Brain pericyte (primary cell): ENCODE measurements around the gene IL16.

Source experiments
- DNase-seq: peaks from one replicate; pipeline ENCODE4 v3.0.0-alpha.2; 2012; ENCODE audit warnings: low read depth, low spot score

IL16 gene

DNA sequence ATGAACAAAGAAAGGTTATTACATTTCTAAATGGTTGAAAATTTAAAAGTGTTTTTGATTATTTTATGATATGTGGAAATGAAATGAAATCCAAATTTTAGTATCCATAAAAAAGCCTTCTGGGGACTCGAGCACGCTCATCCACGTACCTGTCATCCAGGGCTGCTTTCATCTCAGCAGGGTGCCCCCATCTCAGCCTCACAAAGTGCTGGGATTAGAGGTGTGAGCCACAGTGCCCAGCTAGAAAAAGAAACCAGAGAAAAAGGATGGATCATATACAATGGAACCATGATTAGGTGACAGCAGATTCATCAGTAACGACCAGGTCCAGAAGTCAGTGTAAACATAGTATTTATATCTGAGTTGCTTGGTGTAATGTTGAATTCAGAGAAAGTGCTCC lies 77.6 kb downstream of the IL16 start:
- no peak for DNase-seq

DNA sequence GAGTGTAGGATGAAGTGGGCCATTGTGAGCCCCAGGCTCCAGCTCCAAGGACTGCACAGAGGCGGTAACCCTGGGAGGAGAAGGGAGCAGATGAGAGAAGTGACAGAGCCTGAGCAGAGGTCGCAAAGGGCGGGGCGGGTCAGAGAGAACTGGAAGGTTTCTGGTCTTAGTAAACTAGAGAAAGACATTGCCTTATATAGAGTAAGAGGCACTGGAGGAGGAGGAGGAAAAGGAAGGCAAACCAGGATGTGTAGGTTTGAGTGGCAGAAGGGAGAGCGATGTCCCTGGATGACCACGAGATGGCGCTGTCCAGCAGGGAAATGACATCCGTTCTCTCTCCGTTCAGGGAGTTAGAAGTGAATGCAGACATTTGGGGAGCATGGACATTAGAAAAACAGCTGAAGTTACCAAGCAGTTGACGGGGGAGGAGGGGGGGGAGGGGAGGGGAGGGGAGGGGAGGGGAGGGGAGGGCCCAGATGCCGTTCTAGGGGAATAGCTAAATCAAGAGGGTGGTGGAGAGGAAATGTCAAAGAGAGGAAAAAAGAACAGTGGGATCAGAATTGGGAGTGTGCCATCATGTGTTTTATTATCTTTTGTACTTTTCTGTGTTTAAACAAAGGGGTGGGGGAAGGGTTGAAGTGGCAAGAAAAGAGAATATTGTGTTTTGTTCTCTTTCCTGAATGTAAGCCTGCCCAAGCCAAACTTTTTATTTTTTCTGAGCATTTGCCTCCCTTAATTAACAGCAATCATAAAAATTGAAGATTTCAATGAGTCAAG lies 78.4 kb downstream of the IL16 start:
- no peak for DNase-seq

DNA sequence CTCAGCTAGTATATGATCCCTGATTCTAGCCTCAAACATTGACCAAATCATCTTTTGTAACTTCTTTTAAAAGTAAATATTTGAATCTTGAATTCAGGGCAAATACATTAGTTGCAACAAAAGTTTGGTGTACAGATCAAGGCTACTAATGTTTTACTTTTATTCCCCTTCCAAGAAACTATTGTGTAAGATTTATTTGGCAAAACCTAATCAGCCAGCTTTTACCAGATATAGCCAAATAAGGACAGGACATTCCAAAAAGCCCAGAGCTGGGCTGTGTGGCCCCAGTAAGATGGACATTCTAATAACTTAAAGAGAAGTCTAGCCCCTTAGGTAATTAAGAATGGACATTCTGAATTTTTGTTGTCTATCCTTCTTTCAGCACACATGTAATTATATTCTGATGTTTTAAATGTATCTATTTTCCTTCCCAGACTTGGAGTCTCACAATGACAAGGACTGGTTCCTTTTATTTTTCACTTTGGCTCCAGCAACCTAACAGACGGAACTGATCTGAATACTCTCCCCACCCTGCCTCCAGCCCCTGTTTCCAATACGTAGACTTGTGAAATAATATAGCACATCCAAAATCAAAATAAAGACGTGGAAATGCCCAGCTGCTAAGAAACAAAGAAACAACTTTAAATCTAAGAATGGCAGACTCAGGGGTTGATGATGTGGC lies 79.2 kb downstream of the IL16 start:
- no peak for DNase-seq

DNA sequence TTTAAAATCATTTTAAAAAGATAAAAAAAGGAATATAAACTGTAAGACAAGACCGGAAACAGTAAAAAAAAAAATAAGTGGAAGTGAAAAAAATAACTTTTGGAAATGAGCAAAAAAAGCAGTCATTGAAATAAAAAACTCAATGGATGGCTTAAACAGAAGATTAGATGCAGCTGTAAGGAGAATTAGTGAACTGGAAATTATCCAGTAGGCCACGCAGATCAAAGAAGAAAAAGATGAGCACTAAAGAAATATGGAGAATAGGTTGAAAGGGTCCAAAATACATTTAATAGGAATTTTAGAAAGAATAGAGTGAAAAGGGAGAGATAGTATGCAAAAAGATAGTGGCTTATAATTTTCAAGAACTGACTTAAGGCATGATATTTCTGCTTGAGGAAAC lies 80.3 kb downstream of the IL16 start:
- no peak for DNase-seq

DNA sequence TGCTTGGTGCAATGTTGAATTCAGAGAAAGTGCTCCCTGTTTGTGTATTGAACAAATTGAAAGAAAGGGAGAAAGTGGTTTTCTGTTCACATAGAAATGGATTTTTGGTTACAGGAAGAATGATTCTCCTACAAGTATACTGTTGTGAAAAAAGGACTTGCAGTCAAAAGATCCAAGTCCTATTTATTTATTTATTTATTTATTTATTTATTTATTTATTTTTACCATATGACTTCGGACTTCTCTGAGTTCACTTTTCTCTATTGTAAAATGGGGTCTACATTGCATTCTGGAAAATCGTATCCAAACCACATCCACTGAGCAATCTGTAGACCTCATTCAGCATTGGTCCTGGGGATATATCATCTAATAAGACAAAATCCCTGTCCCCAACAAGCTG lies 81.2 kb downstream of the IL16 start:
- DNase-seq: no peak

DNA sequence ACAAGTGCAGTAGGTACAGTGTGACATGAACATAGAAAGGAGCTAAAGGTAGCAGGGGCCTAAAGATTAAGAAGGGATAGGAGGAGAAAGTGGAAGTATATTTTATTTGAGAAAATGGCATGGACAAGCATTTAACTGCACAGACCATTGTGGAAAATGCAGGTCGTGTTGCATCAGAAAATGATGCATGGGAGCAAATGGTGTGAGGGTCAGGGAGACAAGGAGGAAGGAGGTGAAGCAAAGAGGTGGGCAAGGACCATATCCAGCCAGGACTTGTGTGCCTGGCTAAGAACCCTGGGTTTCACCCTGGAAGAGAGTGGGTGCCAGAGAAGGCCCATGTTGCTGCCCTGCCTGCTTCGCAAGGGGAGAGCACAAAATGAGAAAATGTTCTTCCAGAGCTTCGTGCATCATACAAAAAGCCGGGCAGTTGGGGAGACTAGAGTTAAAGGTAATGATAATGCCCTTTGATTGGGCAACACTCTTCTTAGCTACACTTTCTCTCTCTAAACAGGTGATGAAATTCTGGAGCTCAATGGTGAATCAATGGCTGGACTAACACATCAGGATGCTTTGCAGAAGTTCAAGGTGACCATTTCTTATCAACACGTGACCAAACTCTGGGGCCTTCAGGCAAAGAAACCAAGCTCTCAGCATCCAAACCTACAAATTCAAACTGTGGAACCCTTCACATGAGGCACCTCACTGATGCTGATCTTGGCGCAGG lies 81.8 kb downstream of the IL16 start:
- DNase-seq: no peak

DNA sequence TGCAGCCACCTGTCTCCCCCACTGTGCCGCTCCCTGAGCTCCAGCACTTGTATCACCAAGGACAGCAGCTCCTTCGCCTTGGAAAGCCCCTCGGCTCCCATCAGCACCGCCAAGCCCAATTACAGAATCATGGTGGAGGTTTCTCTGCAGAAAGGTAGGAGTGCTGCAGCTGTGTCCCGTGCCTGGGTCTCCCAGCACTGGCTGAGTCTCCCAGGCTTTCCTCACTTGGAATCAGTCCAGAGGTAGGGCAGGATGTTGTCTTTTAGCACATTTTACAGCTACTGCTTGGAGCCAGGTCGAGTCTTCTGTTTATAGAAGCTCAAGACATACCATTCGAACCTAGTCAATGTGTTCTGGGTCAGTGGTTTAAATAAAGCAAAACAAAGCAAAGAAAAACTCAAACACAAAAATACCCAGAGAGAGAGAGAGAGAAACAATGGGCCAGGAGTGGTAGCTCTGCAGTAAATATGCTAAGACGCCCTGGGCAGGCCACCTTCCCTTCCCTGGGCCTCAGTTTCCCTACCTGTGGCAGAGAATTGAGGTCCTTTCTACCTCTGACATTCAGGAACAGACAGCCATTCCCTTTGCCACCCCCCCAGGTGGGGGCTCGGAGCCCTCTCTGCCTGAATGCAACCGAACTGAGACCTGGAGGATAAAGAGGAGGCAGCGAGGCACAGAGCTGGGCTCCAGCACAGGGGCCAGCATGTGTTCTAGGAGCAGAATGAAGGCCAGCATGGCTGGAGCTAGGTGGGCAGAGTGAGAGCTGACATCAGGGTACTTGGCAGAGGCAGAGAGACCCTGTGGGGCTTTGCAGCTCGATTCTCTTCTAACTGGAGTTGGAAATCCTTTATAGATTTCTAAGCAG lies 83.2 kb downstream of the IL16 start:
- DNase-seq: no peak

DNA sequence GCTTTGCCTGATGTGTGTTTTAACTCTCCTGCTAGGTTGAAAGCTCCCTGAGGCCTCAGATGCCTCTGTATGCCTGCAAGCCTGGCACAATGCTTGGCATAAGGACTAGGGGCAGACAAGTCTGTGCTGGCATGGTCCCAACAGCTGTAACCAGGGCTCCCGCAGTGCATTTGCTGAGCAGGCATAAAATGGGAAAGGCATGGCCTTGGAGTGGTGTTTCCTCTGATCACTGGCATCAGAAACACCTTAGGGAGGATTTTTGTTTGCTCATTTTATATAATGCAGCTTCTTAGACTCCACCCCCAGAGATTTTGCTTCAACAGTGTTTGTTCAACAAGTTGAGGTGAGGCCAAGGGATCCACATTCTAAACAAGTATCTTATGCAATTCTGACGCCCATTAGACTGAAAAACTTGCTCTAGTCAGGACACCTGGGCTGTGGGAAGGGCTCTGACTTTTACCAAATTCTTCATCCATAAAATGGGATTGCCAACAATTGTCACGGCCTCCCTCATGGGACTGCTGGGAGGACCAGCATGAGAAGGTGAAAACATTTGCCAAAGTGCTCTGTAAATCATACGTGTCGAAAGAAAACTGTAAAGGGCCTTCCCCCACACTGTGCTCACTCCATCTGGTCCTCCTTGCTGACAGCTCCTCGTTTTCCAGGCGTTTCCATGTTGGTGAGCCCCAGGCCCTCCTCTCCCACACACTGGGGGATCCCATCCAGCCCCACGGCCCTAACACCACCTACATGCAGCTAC lies 84.2 kb downstream of the IL16 start:
- DNase-seq: no peak

DNA sequence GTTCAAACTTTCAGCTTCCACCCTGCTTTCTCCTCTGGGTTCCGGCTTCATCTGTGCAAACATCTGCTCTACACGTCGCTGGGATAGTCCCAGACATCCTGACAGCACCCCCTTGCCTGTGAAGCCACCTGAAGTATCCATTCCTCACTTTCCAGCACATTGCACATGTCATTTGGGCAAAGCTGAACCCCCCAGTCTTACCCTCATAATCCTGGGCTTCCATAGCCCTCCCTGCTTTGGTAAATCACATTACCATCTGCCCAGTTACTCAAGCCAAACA lies 84.7 kb downstream of the IL16 start:
- no peak for DNase-seq

DNA sequence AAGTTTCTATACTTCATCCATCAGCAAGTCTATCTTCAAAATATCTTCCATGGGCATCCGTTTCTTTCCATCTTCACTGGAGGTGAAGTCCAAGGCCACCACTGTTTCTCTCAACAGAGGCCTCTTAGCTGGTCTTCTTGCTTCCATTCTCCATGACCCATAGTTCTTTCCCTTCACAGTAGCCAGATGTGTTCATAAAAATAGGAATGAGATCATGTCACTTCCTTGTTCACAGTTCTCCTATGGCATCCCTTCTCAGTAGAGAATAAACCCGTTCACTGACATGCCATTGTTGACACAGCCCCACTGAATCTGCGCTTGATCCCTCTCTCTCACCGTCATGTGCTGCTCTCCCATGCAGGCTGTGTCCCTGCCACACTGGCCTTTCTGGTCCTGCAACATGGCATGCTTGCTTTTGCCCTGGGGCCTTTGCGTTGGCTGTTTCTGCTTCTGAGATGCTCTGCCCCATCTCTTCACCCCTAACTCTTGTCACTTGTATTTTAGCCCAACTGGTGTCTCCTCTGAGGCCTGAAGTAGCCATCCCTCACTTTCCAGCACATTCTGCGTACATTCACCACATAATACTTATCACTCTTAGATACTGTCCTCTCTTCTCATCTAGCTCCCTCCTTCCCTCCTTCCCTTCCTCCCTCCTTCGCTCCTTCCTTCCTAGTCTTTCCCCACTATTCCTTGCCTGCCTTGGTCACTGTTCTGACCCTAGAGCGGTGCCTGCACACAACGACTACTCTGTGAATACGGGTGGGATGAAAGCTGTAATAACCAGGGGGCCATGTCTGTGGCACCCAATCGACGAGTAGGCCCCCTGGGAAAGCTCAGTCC lies 85.3 kb downstream of the IL16 start:
- no peak for DNase-seq

DNA sequence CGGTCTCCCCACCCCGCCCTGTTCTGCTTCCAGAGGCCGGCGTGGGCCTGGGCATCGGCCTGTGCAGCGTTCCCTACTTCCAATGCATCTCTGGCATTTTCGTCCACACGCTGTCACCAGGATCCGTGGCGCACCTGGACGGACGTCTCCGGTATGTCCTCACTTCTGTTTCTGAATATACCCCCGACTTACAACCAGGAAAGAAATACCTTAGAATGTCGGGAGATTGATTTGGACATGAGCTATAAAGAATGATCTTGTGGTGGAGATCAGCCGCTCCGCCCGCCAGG lies 85.9 kb downstream of the IL16 start:
- no peak for DNase-seq

DNA sequence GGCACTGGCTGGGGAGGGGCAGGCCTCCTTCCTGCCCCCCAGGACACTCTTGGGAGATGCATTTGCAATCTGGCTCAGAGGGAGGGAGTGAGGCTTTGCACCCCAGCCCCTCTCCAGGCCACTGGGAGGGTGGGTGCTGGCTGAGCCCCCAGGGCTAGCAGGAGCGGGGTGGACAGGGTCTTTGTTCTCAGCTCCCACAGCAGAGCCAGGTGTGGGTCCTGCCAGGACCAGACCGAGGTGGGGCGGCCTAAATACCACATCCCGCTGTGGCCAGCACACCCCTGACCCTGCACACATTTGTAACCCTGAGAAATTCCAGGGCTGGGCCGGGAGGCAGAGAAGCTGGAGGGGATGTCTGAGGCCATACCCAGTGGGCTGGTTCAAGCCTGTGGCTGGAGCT lies 86.2 kb downstream of the IL16 start:
- DNase-seq: no peak

DNA sequence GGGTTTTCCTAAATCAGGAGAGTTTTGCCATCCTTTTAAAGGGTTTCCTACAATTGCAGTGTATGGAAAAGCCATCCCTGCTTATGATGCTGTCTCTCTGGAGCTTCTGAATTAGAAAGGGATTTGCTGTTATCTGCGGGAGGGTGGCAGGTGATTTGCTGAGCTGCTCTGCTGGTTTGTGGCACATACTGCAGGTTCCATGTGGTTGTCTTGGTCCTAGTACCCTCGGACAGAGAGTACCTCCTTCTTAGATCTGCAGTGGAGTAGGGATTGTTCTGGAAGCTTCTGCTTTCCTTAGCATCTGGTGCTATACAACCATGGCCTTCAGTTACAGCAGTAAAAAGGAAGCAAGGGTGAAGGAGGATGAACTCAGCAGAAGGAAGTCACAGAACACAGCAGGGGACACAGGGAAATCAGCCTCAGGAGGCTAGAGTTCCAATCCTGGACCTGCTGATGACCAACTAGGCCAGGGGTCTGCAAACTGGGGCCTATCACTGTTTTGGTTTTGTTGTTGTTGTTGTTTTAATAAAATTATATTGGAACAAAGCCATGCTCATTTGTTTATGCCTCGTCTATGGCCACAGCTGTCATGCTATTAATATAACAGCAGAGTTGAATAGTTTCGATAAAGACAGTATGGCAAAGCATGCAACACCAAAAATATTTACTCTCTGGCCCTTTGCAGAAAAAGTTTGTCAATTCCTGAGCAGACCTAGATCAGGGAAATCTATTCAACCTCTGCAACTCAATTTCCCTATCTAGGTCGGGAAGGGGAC lies 87.8 kb downstream of the IL16 start:
- DNase-seq: no peak

DNA sequence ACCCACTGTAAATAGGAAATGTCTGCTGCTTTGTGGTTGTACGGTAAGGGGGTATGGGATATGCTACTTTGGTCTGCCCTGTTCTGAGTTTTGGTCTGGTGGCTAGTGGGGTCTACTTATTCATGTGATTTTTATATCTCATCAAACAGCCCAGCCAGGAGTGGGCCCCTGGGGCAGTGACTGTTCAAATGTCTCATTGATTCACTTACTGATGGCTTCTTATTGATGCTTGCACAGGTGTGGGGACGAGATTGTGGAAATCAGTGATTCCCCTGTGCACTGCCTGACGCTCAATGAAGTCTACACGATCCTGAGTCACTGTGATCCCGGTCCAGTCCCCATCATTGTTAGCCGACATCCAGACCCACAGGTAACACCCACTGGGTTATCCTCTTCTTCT lies 88.8 kb downstream of the IL16 start:
- no peak for DNase-seq

DNA sequence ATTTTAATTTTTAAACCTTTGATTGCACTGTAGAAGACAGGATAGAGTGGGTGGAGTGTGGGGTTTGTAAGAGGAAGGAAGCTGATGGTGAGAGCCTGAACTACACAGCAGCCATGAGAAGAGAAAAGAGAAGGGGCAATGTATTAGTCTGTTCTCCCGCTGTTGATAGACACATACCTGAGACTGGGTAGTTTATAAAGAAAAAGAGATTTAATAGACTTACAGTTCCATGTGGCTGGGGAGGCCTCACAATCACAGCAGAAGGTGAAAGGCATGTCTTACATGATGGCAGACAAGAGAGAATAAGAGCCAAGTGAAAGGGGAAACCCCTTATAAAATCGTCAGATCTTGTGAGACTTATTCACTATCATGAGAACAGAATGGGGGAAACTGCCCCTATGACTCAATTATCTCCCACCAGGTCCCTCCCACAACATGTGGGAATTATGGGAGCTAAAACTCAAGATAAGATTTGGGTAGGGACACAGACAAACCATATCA lies 90.0 kb downstream of the IL16 start:
- DNase-seq: no peak

DNA sequence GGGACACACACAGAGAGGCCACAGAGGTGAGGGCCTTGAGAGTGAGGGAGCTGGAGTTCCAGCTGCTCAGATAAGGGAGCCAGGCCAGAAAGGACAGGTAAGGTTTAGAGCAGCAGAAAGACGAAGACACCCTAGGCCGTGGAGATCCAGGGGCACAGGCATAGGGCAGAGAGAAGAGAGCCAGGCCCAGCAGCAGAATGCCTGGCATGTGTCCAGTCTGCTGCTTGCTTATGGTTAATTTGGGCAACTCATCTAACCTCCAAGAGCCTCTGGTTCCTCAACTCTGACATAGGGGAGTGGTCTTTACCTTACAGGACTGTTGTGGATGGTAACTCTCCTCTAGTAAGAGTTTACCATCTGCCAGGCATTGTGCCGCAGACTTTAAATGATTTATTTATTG lies 91.4 kb downstream of the IL16 start:
- no peak for DNase-seq

DNA sequence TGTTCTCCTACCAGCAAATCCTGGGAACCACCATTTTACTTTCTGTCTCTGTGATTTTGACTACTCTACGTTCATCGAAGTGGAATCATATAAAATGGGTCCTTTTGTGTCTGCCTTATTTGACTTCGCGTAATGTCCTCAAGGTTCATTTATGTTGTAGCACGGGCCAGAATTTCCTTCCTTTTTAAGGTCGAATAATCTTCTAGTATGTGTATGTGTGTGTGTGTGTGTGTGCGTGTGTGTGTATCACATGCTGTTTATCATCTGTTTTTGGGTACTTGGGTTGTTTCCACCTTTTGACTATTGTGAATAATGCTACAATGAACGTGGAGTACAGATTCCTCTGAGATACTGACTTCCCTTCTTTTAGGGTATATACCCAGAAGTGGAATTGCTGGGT lies 91.9 kb downstream of the IL16 start:
- DNase-seq: no peak

DNA sequence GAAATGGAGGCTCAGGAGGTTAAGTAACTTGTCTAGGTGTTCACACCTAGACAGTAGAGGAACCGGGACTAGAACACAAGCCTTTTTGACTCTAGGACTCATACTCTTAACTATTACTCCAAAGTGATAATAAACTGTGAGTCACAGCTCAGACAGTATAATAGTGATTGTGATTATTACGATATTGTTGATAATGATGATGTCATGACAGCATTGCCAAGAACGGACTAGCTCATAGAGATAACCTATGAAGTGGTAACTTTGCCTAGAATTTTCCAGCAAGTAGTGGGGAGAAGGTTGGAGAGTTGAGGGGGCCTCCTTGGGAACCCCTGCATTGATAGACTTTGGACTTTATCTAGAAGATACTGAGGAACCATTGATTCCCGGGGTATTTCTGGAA lies 93.2 kb downstream of the IL16 start:
- DNase-seq: no peak

DNA sequence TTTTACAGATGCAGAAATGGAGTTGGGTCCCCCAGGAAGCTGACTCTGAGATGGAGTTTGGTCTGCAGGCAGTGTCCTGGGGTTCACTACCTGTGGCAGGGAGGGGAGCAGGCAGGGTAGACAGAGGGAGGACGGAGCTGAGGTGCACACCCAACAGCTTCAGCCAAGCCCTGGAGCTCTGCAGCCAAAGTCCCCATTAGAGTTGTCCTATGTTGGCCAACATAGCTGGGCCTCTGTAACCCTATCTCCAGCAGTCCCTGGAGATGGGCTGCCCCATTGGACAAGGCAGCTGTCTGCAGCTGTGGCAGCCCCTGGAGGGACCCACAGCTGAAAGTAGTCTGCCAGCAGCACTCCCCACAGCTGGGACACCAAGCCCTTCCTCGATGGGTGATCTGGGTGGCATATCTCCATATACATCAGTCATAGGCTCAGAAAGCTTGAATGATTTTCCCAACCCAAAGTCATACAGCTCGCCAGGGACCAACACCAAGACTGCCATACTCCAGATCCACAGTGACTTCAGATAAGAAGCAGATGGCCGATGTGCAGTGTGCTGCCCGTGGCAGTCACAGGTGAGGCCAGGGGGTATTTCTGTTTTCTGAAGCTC lies 95.3 kb downstream of the IL16 start:
- DNase-seq: no peak
